ENCODE measurements around the gene ADAMTS16. TPM values are rescaled to one million over a fixed set of nuclear protein-coding genes. Genes with fewer than 3 reads are reported as not detected.

Gene ADAMTS16
- total RNA-seq, 4 donors from 2014 or later, result under 0.01 to 19.2 (median 0.34) TPM; not detected in 1

DNA sequence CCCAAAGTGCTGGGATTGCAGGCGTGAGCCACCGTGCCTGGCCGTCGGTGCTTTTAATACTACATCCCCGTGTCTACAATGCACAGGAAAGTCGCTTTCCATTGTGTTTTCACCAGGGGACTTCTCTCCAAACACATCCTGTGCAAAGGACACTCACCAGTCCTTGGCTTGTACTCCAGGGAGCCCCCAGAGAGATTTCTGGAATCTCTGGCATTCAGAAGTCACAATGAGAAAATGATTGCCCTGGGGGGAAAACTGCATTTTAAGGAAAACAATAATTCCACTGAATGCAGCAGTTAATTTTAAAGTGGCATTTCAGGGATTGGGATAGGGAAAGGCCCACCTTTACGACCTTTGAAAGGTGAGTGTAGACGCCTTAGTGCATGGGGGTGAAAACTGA lies 112.0 kb downstream of the ADAMTS16 start:
- H3K27ac ChIP-seq, result no peak overlapping the region
- H3K27me3 ChIP-seq, result no peaks in the 10 kb centered on the region
- H3K4me3 ChIP-seq, result no peak overlapping the region
- H3K36me3 ChIP-seq, result no peaks in the 10 kb centered on the region
- H3K4me1 ChIP-seq, result no peaks in the 10 kb centered on the region
- no peaks in the 10 kb centered on the region for H3K9me3 ChIP-seq
- intact Hi-C loops (cut with DNase I; ENCODE audit: low total_unique reads), result no loop called here
- TF ChIP-seq, protein P1, sequence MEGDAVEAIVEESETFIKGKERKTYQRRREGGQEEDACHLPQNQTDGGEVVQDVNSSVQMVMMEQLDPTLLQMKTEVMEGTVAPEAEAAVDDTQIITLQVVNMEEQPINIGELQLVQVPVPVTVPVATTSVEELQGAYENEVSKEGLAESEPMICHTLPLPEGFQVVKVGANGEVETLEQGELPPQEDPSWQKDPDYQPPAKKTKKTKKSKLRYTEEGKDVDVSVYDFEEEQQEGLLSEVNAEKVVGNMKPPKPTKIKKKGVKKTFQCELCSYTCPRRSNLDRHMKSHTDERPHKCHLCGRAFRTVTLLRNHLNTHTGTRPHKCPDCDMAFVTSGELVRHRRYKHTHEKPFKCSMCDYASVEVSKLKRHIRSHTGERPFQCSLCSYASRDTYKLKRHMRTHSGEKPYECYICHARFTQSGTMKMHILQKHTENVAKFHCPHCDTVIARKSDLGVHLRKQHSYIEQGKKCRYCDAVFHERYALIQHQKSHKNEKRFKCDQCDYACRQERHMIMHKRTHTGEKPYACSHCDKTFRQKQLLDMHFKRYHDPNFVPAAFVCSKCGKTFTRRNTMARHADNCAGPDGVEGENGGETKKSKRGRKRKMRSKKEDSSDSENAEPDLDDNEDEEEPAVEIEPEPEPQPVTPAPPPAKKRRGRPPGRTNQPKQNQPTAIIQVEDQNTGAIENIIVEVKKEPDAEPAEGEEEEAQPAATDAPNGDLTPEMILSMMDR (IDR thresholded peaks at IDR 0.05), result no peak
- DNase-seq, result no peak

GRCh38 chr5:5257353-5257752 lies 117.2 kb downstream of the ADAMTS16 start:
- Histone ChIP-seq H3K4me3 (no peak overlapping the region), H3K9me3 (no peaks in the 10 kb centered on the region), H3K36me3 (no peaks in the 10 kb centered on the region), H3K4me1 (no peaks in the 10 kb centered on the region), H3K27me3 (no peaks in the 10 kb centered on the region), H3K27ac (no peak overlapping the region)
- TF ChIP-seq, protein P1 (IDR thresholded peaks at IDR 0.05), result no peak
- no peak for TF ChIP-seq POLR2A (IDR thresholded peaks at IDR 0.05)
- no peak for DNase-seq
- intact Hi-C loops (cut with DNase I; ENCODE audit: low total_unique reads), result no loop called here

GRCh38 chr5:5258564-5258963 lies 118.4 kb downstream of the ADAMTS16 start:
- Histone ChIP-seq H3K27me3 (no peaks in the 10 kb centered on the region), H3K36me3 (no peaks in the 10 kb centered on the region), H3K4me3 (no peak overlapping the region), H3K4me1 (no peaks in the 10 kb centered on the region), H3K27ac (no peak overlapping the region), H3K9me3 (no peaks in the 10 kb centered on the region)
- intact Hi-C loops (cut with DNase I; ENCODE audit: low total_unique reads), result no loop called here
- DNase-seq, result no peak
- TF ChIP-seq POLR2A (IDR thresholded peaks at IDR 0.05), result no peak

DNA sequence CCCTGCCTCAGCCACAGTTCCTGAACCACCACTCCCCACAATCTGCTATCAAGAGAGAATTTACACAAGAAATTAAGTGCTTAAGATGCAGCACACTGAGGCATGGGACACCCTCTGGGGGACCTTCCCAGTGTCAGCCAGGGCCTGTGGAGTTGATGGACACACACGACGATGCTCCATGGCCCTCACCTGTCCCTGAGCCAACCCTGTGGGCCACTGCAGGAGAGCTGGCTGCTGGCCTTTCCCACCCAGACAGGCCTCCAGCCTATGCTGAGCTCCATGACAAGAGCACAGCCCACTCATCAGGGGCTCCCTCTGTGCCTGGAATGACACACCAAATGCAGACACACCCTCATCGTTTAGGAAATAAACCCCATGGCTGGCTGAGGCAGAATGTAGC lies 124.6 kb downstream of the ADAMTS16 start:
- Histone ChIP-seq H3K4me3 (no peak overlapping the region), H3K9me3 (no peaks in the 10 kb centered on the region), H3K4me1 (no peaks in the 10 kb centered on the region), H3K36me3 (no peaks in the 10 kb centered on the region), H3K27me3 (no peaks in the 10 kb centered on the region), H3K27ac (no peak overlapping the region)
- intact Hi-C loops (cut with DNase I; ENCODE audit: low total_unique reads), result no loop called here
- TF ChIP-seq, protein P1 (IDR thresholded peaks at IDR 0.05), result no peak
- TF ChIP-seq POLR2A (IDR thresholded peaks at IDR 0.05), result no peak
- DNase-seq, result no peak

DNA sequence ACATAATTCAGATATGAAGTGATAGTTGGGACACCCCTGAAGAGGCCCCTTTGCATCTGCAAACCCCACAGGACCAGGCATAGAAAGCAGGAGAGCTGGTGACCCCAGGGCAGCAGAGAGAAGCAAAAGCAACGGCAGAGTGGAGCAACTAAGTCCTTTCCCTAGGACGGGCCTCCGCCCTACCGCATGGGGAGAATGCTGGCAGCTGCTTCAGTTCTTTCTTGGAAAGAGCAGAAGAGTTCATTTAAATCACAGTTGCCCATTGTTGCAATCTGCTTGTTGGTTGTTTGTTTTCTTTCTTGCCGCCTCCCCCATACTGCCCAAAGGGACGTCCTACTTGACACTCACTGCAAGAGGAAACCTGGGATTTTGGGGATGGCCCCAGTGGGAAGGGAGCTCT lies 126.2 kb downstream of the ADAMTS16 start:
- DNase-seq, result no peak
- H3K4me1 ChIP-seq, result no peaks in the 10 kb centered on the region

More for the DNA sequence above, 126.2 kb downstream of the ADAMTS16 start:
- TF ChIP-seq, protein P1 (IDR thresholded peaks at IDR 0.05), result no peak
- TF ChIP-seq POLR2A (IDR thresholded peaks at IDR 0.05), result no peak
- no peaks in the 10 kb centered on the region for H3K9me3 ChIP-seq
- H3K36me3 ChIP-seq, result no peaks in the 10 kb centered on the region
- H3K27me3 ChIP-seq, result no peaks in the 10 kb centered on the region
- intact Hi-C loops (cut with DNase I; ENCODE audit: low total_unique reads), result no loop called here
- no peak overlapping the region for H3K27ac ChIP-seq
- H3K4me3 ChIP-seq, result no peak overlapping the region
